ENCODE measurements around the gene PAK4.

Gene PAK4

GRCh38 chr19:39224910-39225309 is 99.3 kb downstream of the PAK4 start:
- no peak overlapping the region for H3K4me3 ChIP-seq (ENCODE audit: control insufficient read depth, low read depth, low read length)
- DNase-seq (ENCODE audit: low read depth), result no peak
- TF ChIP-seq CTCF (conservative IDR thresholded peaks at IDR 0.05; ENCODE audit: control insufficient read depth, insufficient read depth, low read depth, low read length), result no peak
